Measurements from ENCODE around the gene CCNDBP1. TPM values are rescaled to one million over a fixed set of nuclear protein-coding genes. Genes with fewer than 3 reads are reported as not detected.

The CCNDBP1 gene
- total RNA-seq, 1 experiment from 2014 or later, result 34.1 TPM

GRCh38 chr15:43221422-43221821 lies 36.2 kb downstream of the CCNDBP1 start:
- no peak for DNase-seq
- Histone ChIP-seq H2AFZ (ENCODE audit: low read length) (no peak overlapping the region), H2AK5ac (ENCODE audit: insufficient read length, low read length) (no peak overlapping the region), H3K18ac (ENCODE audit: insufficient read length, low read depth, low read length) (no peak overlapping the region), H3T11ph (ENCODE audit: low read length) (no peak overlapping the region), H2BK15ac (ENCODE audit: low read depth, low read length) (no peak overlapping the region), H3K4ac (ENCODE audit: low read depth, low read length) (no peak overlapping the region), H3K14ac (ENCODE audit: insufficient read depth, low read length) (no peak overlapping the region), H3K79me2 (ENCODE audit: insufficient read depth, low read length) (no peaks in the 10 kb centered on the region), H3K23ac (ENCODE audit: insufficient read length, low read depth, low read length) (no peak overlapping the region), H2BK5ac (ENCODE audit: insufficient read length, low read length) (no peak overlapping the region), H3K4me2 (ENCODE audit: insufficient read depth, insufficient read length, low read length) (no peak overlapping the region), H4K8ac (replicated peaks; ENCODE audit: insufficient read length, low read depth, low read length) (no peak overlapping the region), H4K20me1 (ENCODE audit: control insufficient read depth, insufficient read depth, insufficient read length) (no peaks in the 10 kb centered on the region), H3K4me1 (ENCODE audit: insufficient read depth, low read length) (no peaks in the 10 kb centered on the region), H2BK120ac (ENCODE audit: low read depth, low read length, poor library complexity, severe bottlenecking) (no peak overlapping the region), H3K27me3 (ENCODE audit: insufficient read depth, low read length) (no peaks in the 10 kb centered on the region), H3K9ac (ENCODE audit: extremely low read depth, insufficient read length, low read length) (no peak overlapping the region), H3K23me2 (ENCODE audit: insufficient read length, low read depth, low read length, poor library complexity, severe bottlenecking) (no peaks in the 10 kb centered on the region), H4K91ac (ENCODE audit: insufficient read length, low read depth, low read length) (no peak overlapping the region), H2BK20ac (ENCODE audit: low read depth, low read length, poor library complexity, severe bottlenecking) (no peak overlapping the region), H3K9me3 (ENCODE audit: control insufficient read depth, low read depth, low read length) (no peaks in the 10 kb centered on the region), H3K56ac (ENCODE audit: insufficient read length, low read depth, low read length) (no peak overlapping the region), H3K79me1 (ENCODE audit: insufficient read depth, low read depth, low read length, poor library complexity, severe bottlenecking) (no peaks in the 10 kb centered on the region), H3K27ac (ENCODE audit: insufficient read length, low read depth, low read length) (no peak overlapping the region), H4K5ac (ENCODE audit: insufficient read length, low read depth, low read length) (no peak overlapping the region), H2BK12ac (ENCODE audit: insufficient read length, low read depth, low read length) (no peak overlapping the region)
- no peak overlapping the region for H3K27ac Mint-ChIP-seq
- no peak for TF ChIP-seq CTCF (conservative IDR thresholded peaks at IDR 0.05)
- H3K4me1 Mint-ChIP-seq, result peaks cover 5 to 9% of the 10 kb centered on the region in 2 experiments
- no peak overlapping the region for H3K4me3 Mint-ChIP-seq
- no peaks in the 10 kb centered on the region for H3K36me3 Mint-ChIP-seq (ENCODE audit: insufficient read depth in 1 of 3, low read depth in 3 of 3)
- no CpG with 5 or more reads among the region's 1 CpG for WGBS (ENCODE audit: extremely low coverage, insufficient read length, low lambda C conversion rate)
- H3K27me3 Mint-ChIP-seq (ENCODE audit: low read depth), result peaks cover 1% of the 10 kb centered on the region; the same call in 1 of the 2 replicates
- no peaks in the 10 kb centered on the region for H3K9me3 Mint-ChIP-seq
